K562 (cell line): Measurements from ENCODE around the gene FYB2. TPM values are rescaled to one million over a fixed set of nuclear protein-coding genes. Genes with fewer than 3 reads are reported as not detected.

Experiments used
- ATAC-seq: fragments of 200-7000 bp; cut with Tn5 transposase; 3 replicates; pipeline ENCODE4 v1.9.1; 2020; ENCODE audit warnings: moderate library complexity
- BruUV-seq: library from RNA; stranded (reverse); fragments of 400-500 nt; replicated peaks from 2 replicates; lab custom pipeline; 2021; lab: Mats Ljungman, UMichigan
- CTCF ChIA-PET: fragments of 300-600 bp; formaldehyde crosslinking; extraction: SDS; loops from one replicate; lab custom pipeline; 2021; ENCODE audit warnings: low intra/inter-chr PET ratio; lab: Yijun Ruan, JAX
- POLR2A ChIA-PET: fragments of 300-600, 350-650 bp; sonication (Branson Sonifier 250); formaldehyde crosslinking; extraction: SDS; loops from one replicate; lab custom pipeline; 2021; ENCODE audit warnings: antibody characterized with exemption, inconsistent platforms; lab: Yijun Ruan, JAX
- DNase-seq, 4 experiments: peaks; one replicate each; pipeline versions ENCODE4 v3.0.0 to v3.0.0-alpha.2; 2011 to 2018; ENCODE audit warnings: low spot score in 3 of 4, mixed read lengths in 3 of 4; ENCODE audit errors: extremely low read depth in 1 of 4
- FAIRE-seq: peaks from 2 replicates; lab custom pipeline; 2011; peaks lifted over from hg19 to GRCh38; lab: Jason Lieb, UNC
- H2AFZ ChIP-seq: 2 replicates; pipeline ENCODE4 v1.6.0; 2011; ENCODE audit warnings: low read depth, low read length, control low read depth, inconsistent platforms
- H3K27ac ChIP-seq: fragments of 200-600 bp; 3 replicates; pipeline ENCODE4 v1.8.0; 2011; ENCODE audit warnings: low read depth, mild to moderate bottlenecking, control low read depth, inconsistent platforms, low read length, moderate library complexity, mixed read lengths; ENCODE audit errors: extremely low read depth
- H3K27me3 ChIP-seq, 2 experiments: fragments of 300-600 bp in 1 of 2; 2 replicates in 1 of 2; 3 replicates in 1 of 2; pipeline versions ENCODE4 v1.6.0 to v1.8.0; 2011; ENCODE audit warnings: inconsistent platforms in 2 of 2, low read length in 2 of 2, mild to moderate bottlenecking in 1 of 2, mixed read lengths in 1 of 2, moderate library complexity in 1 of 2; ENCODE audit not compliant: control insufficient read depth in 2 of 2, insufficient read depth in 2 of 2
- H3K36me3 ChIP-seq: fragments of 300-600 bp; 3 replicates; pipeline ENCODE4 v1.8.0; 2011; ENCODE audit warnings: mild to moderate bottlenecking, low read length, inconsistent platforms; ENCODE audit not compliant: control insufficient read depth, insufficient read depth
- H3K4me1 ChIP-seq, 2 experiments: fragments of 200-600 bp in 1 of 2; replicated peaks in 1 of 2; 2 replicates in 1 of 2; 3 replicates in 1 of 2; pipeline versions ENCODE4 v1.5.1 to v1.8.0; 2011; ENCODE audit warnings: inconsistent platforms in 2 of 2, low read length in 2 of 2, mild to moderate bottlenecking in 1 of 2, mixed read lengths in 1 of 2, moderate library complexity in 1 of 2; ENCODE audit not compliant: control insufficient read depth in 2 of 2, insufficient read depth in 2 of 2
- H3K4me2 ChIP-seq: 2 replicates; pipeline ENCODE4 v1.6.1; 2011; ENCODE audit warnings: low read length, control low read depth, inconsistent platforms, mixed read lengths; ENCODE audit not compliant: insufficient read depth
- H3K4me3 ChIP-seq: fragments of 200-600 bp; sonication (generic), shearing (Covaris generic); 2 replicates; pipeline ENCODE4 v1.5.1; 2016; ENCODE audit warnings: control low read depth, inconsistent platforms
- H3K79me2 ChIP-seq: fragments of 200-600 bp; 3 replicates; pipeline ENCODE4 v1.8.0; 2011; ENCODE audit warnings: low read length, inconsistent platforms; ENCODE audit not compliant: control insufficient read depth, insufficient read depth
- H3K9ac ChIP-seq, 2 experiments: 2 replicates each; pipeline versions ENCODE4 v1.6.0 to v1.6.1; 2011; ENCODE audit warnings: low read depth in 2 of 2, low read length in 2 of 2, control low read depth in 1 of 2, inconsistent platforms in 1 of 2, mild to moderate bottlenecking in 1 of 2, mixed read lengths in 1 of 2; ENCODE audit not compliant: insufficient read depth in 1 of 2
- H3K9me1 ChIP-seq: one replicate; pipeline ENCODE4 v1.6.0; 2011; ENCODE audit warnings: inconsistent platforms, mild to moderate bottlenecking, low read length, moderate library complexity; ENCODE audit not compliant: control insufficient read depth, insufficient read depth
- H3K9me3 ChIP-seq: replicated peaks from 2 replicates; pipeline ENCODE4 v1.5.1; 2011; ENCODE audit warnings: low read depth, low read length, inconsistent platforms; ENCODE audit not compliant: control insufficient read depth, insufficient read depth
- H4K20me1 ChIP-seq: replicated peaks from 2 replicates; pipeline ENCODE4 v1.6.1; 2011; ENCODE audit warnings: low read length, inconsistent platforms, mixed read lengths; ENCODE audit not compliant: control insufficient read depth, insufficient read depth
- HIVEP1 ChIP-seq: fragments of 250-450 bp; sonication (Bioruptor Pico); IDR thresholded peaks from 2 replicates; pipeline ENCODE4 v1.4.0; 2020; ENCODE audit warnings: mild to moderate bottlenecking
- HNRNPH1 ChIP-seq: fragments of 200-400 bp; formaldehyde crosslinking; optimal IDR thresholded peaks from 2 replicates; pipeline ENCODE3; 2017; ENCODE audit warnings: low read depth, mild to moderate bottlenecking, low read length, moderate library complexity
- HNRNPUL1 ChIP-seq: fragments of 200-400 bp; formaldehyde crosslinking; IDR thresholded peaks from 2 replicates; pipeline ENCODE4 v1.6.1; 2017; ENCODE audit warnings: low read length
- LCOR ChIP-seq: sonication (generic); formaldehyde crosslinking; IDR thresholded peaks from 2 replicates; pipeline ENCODE4 v1.8.0; 2022; ENCODE audit warnings: mild to moderate bottlenecking, missing genetic modification reagents
- PBX2 ChIP-seq, 2 experiments: IDR thresholded peaks in 1 of 2; conservative IDR thresholded peaks in 1 of 2; 2 replicates each; pipeline ENCODE4 v1.6.1; 2016; ENCODE audit warnings: low read depth in 2 of 2, mild to moderate bottlenecking in 1 of 2, missing compliant biosample characterization in 1 of 2, missing genetic modification characterization in 1 of 2, moderate library complexity in 1 of 2
- POLR2AphosphoS2 ChIP-seq: IDR thresholded peaks from 2 replicates; pipeline ENCODE4 v1.6.1; 2012; ENCODE audit warnings: low read length, improper control_type of control experiment
- SNIP1 ChIP-seq: fragments of 450-650 bp; IDR thresholded peaks from 2 replicates; pipeline ENCODE4 v1.7.1; 2017; ENCODE audit warnings: low read depth, mild to moderate bottlenecking
- ZNF507 ChIP-seq: conservative IDR thresholded peaks from 2 replicates; pipeline ENCODE4 v1.6.1; 2017; ENCODE audit warnings: missing genetic modification characterization, missing compliant biosample characterization
- ZNF609 ChIP-seq: sonication (generic); formaldehyde crosslinking; IDR thresholded peaks from 2 replicates; pipeline ENCODE4 v1.8.1; 2023; ENCODE audit warnings: missing genetic modification reagents, mild to moderate bottlenecking, borderline replicate concordance
- ZNF699 ChIP-seq: fragments of 250-450 bp; sonication (Bioruptor Pico); IDR thresholded peaks from 2 replicates; pipeline ENCODE4 v1.8.0; 2021; ENCODE audit warnings: mild to moderate bottlenecking, moderate library complexity; ENCODE audit not compliant: insufficient replicate concordance
- ZNF77 ChIP-seq: fragments of 250-450 bp; sonication (Bioruptor Pico); IDR thresholded peaks from 2 replicates; pipeline ENCODE4 v1.5.0; 2020
- WGBS: fragments of 100-300 bp; shearing (Covaris generic); methylation state at CpG from one replicate; pipeline ENCODE4 v1.1.6; 2016; ENCODE audit warnings: low coverage, mixed read lengths; ENCODE audit not compliant: insufficient coverage; ENCODE audit errors: missing lambda C conversion rate; 5-methylcytosine and 5-hydroxymethylcytosine counted together
- in situ Hi-C: fragments of 300-500 bp; cut with MboI; formaldehyde crosslinking; loops from 4 replicates; pipeline ENCODE4 v1.15.0; 2018; ENCODE audit warnings: inconsistent platforms, mixed read lengths
- intact Hi-C: fragments of 100-400 bp; cut with micrococcal nuclease; formaldehyde crosslinking; loops from 2 replicates; pipeline ENCODE4 v1.14.2; 2022
- polyA plus RNA-seq, 8 experiments: library from polyadenylated mRNA; depleted of rRNA in 4 of 8; stranded (reverse) in 5 of 8; unstranded in 3 of 8; fragments of >200 nt; fragmentation: Nextera tagmentation in 2 of 8; fragmentation: Illumina TruSeq in 1 of 8; extraction: Ambion mirVana in 2 of 8; extraction: Trizol in 1 of 8; gene quantifications; 2 replicates each; pipeline versions ENCODE4 v1.2.1 to v1.2.3, GENCODE V29; 2011 to 2014; ENCODE audit warnings: inconsistent platforms in 1 of 8, missing spikeins in 1 of 8
- total RNA-seq, 7 experiments: library from RNA; depleted of rRNA in 6 of 7; stranded (reverse); fragments of >200 nt in 6 of 7; fragmentation: Illumina TruSeq in 2 of 7; extraction: Trizol in 2 of 7; gene quantifications; 2 replicates each; pipeline versions ENCODE4 v1.2.1 to v1.2.3, GENCODE V29; 2011 to 2021; ENCODE audit warnings: low replicate concordance in 1 of 7

The FYB2 gene
- total and polyA plus RNA-seq, 9 of the 15 experiments (the other 6 are each of a cell fraction or from before 2014, with no cell fraction given): not detected

- CTCF ChIA-PET: no interaction called here
- intact Hi-C loops: no loop called here
- no peak for FAIRE-seq
Observed at GRCh38 chr1:56863265-56863992, 44.2 kb upstream of the FYB2 start.

More at GRCh38 chr1:56863265-56863992, 44.2 kb upstream of the FYB2 start:
- H3K4me1 ChIP-seq: no peaks in the 10 kb centered on the region
- no peak overlapping the region for H2AFZ ChIP-seq
- H3K36me3 ChIP-seq: no peaks in the 10 kb centered on the region
- H4K20me1 ChIP-seq: no peaks in the 10 kb centered on the region
- H3K4me3 ChIP-seq: no peak overlapping the region
- in situ Hi-C loops: no loop called here
- no peak overlapping the region for H3K4me2 ChIP-seq
- H3K9ac ChIP-seq: no peak overlapping the region
- POLR2A ChIA-PET: no interaction called here
- no peak for DNase-seq
- TF ChIP-seq ZNF77 (CRISPR knock-in tag) (no peak), ZNF699 (CRISPR knock-in tag) (no peak), PBX2 (CRISPR knock-in tag; IDR thresholded peaks at IDR 0.05; ENCODE audit: low read depth) (no peak), PBX2 (tag; conservative IDR thresholded peaks at IDR 0.05; ENCODE audit: low read depth) (no peak), HNRNPH1 (no peak), HNRNPUL1 (no peak), SNIP1 (no peak), HIVEP1 (no peak), POLR2AphosphoS2 (no peak), LCOR (CRISPR knock-in tag) (no peak), ZNF609 (CRISPR knock-in tag) (no peak), ZNF507 (no peak)
- H3K27me3 ChIP-seq: no peaks in the 10 kb centered on the region; a peak in 1 of 5 replicates
- H3K9me3 ChIP-seq: no peaks in the 10 kb centered on the region
- H3K27ac ChIP-seq: no peak overlapping the region
- no TSS peak for BruUV-seq
- no peak for ATAC-seq
- no peaks in the 10 kb centered on the region for H3K9me1 ChIP-seq
- 0% methylated on average over 3 of the region's 3 CpGs for WGBS
- H3K79me2 ChIP-seq: no peaks in the 10 kb centered on the region
